Kidney (tissue), 14 donors: Measurements from ENCODE around the gene KRTAP22-2. TPM values are rescaled to one million over a fixed set of nuclear protein-coding genes. Genes with fewer than 3 reads are reported as not detected.

Experiments used
- DNase-seq, 5 donors: peaks; one replicate each; pipeline ENCODE4 v3.0.0-alpha.2; 2013 to 2020
- FAIRE-seq: peaks from 2 replicates; lab custom pipeline; 2012; peaks lifted over from hg19 to GRCh38; lab: Jason Lieb, UNC
- H3K27ac ChIP-seq, 2 donors: one replicate each; pipeline ENCODE4 v1.7.0; 2013; ENCODE audit warnings: low read depth in 2 of 2, low read length in 2 of 2, inconsistent platforms in 1 of 2
- H3K27me3 ChIP-seq: one replicate; pipeline ENCODE4 v1.7.1; 2013; ENCODE audit warnings: low read length, inconsistent platforms; ENCODE audit not compliant: control insufficient read depth, insufficient read depth
- H3K36me3 ChIP-seq, 3 donors: one replicate each; pipeline versions ENCODE4 v1.7.0 to v1.7.1; 2013; ENCODE audit warnings: low read length in 3 of 3, control low read depth in 1 of 3, inconsistent platforms in 1 of 3; ENCODE audit not compliant: insufficient read depth in 3 of 3, control insufficient read depth in 2 of 3
- H3K4me1 ChIP-seq, 3 donors: one replicate each; pipeline versions ENCODE4 v1.7.0 to v1.7.1; 2013; ENCODE audit warnings: low read length in 3 of 3, inconsistent platforms in 1 of 3, low read depth in 1 of 3; ENCODE audit not compliant: control insufficient read depth in 2 of 3, insufficient read depth in 2 of 3
- H3K4me3 ChIP-seq, 3 donors: one replicate each; pipeline versions ENCODE4 v1.7.0 to v1.8.1; 2013; ENCODE audit warnings: low read length in 3 of 3, control low read depth in 1 of 3, inconsistent platforms in 1 of 3
- H3K9ac ChIP-seq, 3 donors: one replicate each; pipeline versions ENCODE4 v1.7.0 to v1.7.1; 2013; ENCODE audit warnings: low read length in 3 of 3, control low read depth in 1 of 3, inconsistent platforms in 1 of 3
- H3K9me3 ChIP-seq, 3 donors: one replicate each; pipeline versions ENCODE4 v1.7.0 to v1.7.1; 2013; ENCODE audit warnings: low read length in 3 of 3, control low read depth in 1 of 3, inconsistent platforms in 1 of 3; ENCODE audit not compliant: control insufficient read depth in 2 of 3, insufficient read depth in 1 of 3
- CTCF ChIP-seq: IDR thresholded peaks from 3 replicates; pipeline ENCODE4 v1.5.1; 2012; ENCODE audit warnings: mild to moderate bottlenecking, moderate library complexity, borderline replicate concordance; ENCODE audit not compliant: insufficient read depth; ENCODE audit errors: extremely low read depth
- intact Hi-C: fragments of 100-400 bp; cut with DNase I; formaldehyde crosslinking; loops from one replicate; pipeline ENCODE4 v1.11.1; 2022
- polyA plus RNA-seq: library from polyadenylated mRNA; stranded (reverse); fragments of 350-450 nt; fragmentation: Illumina TruSeq; extraction: RNeasy Lipid Tissue Mini Kit (QIAGEN cat#74804); gene quantifications from one replicate; pipeline ENCODE4 v1.2.3, GENCODE V29; 2014; ENCODE audit warnings: low read depth, low replicate concordance; ENCODE audit not compliant: insufficient read depth
- total RNA-seq: library from RNA; stranded (reverse); fragmentation: NEBNext Ultra II Directional; extraction: Animal tissue kit (Norgen Biotek cat#: 25700); gene quantifications from one replicate; pipeline ENCODE4 v1.2.1, GENCODE V29; 2021
- donor health status: control.
- donor health status: control.
- donor health status: control.
- donor health status: control.
- donor health status: control.
- donor health status: DM: yes; HTN: yes; CAD: no.
- donor health status: Normal renal cell carcinoma (clear cell type).

KRTAP22-2 gene
- total and polyA plus RNA-seq, 2 donors from 2014 or later = not detected

DNA sequence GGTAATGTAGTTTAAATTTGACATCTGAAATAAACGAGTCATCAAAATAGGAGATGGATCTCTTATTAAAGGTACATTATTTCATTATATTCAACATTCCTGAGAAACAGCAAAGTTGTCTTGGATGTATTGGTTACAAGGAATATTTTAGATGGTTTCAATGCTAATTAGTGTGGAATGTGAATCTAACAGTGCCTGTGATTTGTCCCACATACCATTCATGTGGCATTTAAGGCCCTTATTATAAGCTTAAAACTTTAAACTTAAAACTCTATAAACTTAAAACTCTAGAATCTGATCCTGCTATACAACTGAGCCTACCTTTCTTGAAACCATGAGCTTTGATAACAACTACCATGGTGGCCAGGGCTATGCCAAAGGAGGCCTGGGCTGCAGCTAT lies 10.6 kb upstream of the KRTAP22-2 start, which contains the start of gene KRTAP22-1:
Gene KRTAP22-1 (plus strand): TSS at position 301 of the 400 bp plus-strand sequence.
- Histone ChIP-seq H3K36me3 (no peaks in the 10 kb centered on the region), H3K9ac (no peak within 1 kb of the TSS), H3K4me3 (no peak within 1 kb of the TSS), H3K27ac (no peak within 1 kb of the TSS), H3K4me1 (no peaks in the 10 kb centered on the region), H3K27me3 (no peaks in the 10 kb centered on the region), H3K9me3 (no peaks in the 10 kb centered on the region)
- FAIRE-seq (no peak), DNase-seq (no peak)
- TF ChIP-seq CTCF = no peak
- intact Hi-C loops = no loop called here

- Histone ChIP-seq H3K36me3 (no peaks in the 10 kb centered on the region), H3K27me3 (no peaks in the 10 kb centered on the region), H3K4me1 (no peaks in the 10 kb centered on the region), H3K9me3 (no peaks in the 10 kb centered on the region), H3K4me3 (no peak within 1 kb of the TSS), H3K27ac (no peak within 1 kb of the TSS), H3K9ac (no peak within 1 kb of the TSS)
- no peak for TF ChIP-seq CTCF
- intact Hi-C loops = no loop called here
- FAIRE-seq (no peak), DNase-seq (no peak)
These were observed 8.6 kb upstream of the KRTAP22-2 start, which contains the start of gene KRTAP6-2 for GRCh38 chr21:30598802-30599201. Gene KRTAP6-2 (minus strand): TSS chr21:30598902. CDS start chr21:30598874, 28 bp downstream.

GRCh38 chr21:30592140-30592539 lies 1.9 kb upstream of the KRTAP22-2 start, which contains the start of gene KRTAP6-3:
Gene KRTAP6-3 (plus strand): TSS chr21:30592440. CDS start chr21:30592446, 6 bp downstream.
- Histone ChIP-seq H3K4me1 (no peaks in the 10 kb centered on the region), H3K27ac (no peak within 1 kb of the TSS), H3K9me3 (no peaks in the 10 kb centered on the region), H3K4me3 (no peak within 1 kb of the TSS), H3K27me3 (no peaks in the 10 kb centered on the region), H3K9ac (no peak within 1 kb of the TSS), H3K36me3 (no peaks in the 10 kb centered on the region)
- FAIRE-seq (no peak), DNase-seq (no peak)
- intact Hi-C loops = no loop called here
- TF ChIP-seq CTCF = no peak

- no peaks in the 10 kb centered on the region for H3K27me3 ChIP-seq
- intact Hi-C loops = no loop called here
- no peaks in the 10 kb centered on the region for H3K4me1 ChIP-seq
- H3K27ac ChIP-seq = no peak overlapping the region
- peaks cover 0 to 3% (median 0%) of the 10 kb centered on the region in 3 donors for H3K9me3 ChIP-seq
- DNase-seq (no peak), FAIRE-seq (no peak)
- no peak overlapping the region for H3K4me3 ChIP-seq
- H3K36me3 ChIP-seq = no peaks in the 10 kb centered on the region
- no peak overlapping the region for H3K9ac ChIP-seq
- no peak for TF ChIP-seq CTCF
These were observed 7.3 kb downstream of the KRTAP22-2 start for GRCh38 chr21:30582870-30583269.
